Medulla oblongata (tissue), 1 donor: ENCODE data around the gene SETD7.

Experiments used
- DNase-seq: peaks from one replicate; pipeline ENCODE4 v3.0.0-alpha.2; 2015; ENCODE audit errors: extremely low spot score

The SETD7 gene

DNA sequence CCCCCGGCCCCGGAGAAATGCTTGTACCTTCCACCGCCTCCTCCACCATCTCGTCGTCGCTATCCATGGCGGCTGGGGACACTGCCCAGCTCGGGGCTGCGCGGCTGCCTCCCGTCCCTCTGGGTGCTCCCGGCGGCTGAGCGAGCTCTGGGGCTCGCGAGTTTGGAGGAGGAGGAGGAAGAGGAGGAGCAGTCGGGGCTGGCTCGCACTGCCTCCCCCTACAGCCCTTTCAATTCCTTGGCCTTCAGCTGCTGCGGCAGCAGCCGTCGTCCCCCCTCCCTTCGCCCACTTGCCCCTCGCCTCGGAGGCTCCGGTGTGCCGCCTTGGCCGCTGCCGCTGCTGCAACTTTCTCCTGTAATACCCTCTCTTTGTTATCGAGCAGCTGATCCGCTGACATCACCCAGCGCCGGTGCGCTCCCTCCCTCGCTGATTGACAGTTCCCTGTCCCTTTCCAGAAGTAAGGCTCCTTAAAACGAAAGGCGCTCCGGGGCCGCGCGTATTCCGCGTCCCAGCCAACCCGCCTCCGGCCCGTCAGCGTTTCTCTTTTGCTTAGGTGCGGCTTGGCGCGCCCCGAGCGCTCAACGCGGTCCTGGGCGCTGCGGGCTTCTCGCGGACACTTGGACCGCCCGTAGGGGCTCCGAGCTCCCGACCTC is at the start of gene SETD7:
SETD7 (minus strand) TSS at position 149 of the 653 bp plus-strand sequence; CDS start at position 67, 82 bp downstream.
- peak; percentile 85 for DNase-seq

DNA sequence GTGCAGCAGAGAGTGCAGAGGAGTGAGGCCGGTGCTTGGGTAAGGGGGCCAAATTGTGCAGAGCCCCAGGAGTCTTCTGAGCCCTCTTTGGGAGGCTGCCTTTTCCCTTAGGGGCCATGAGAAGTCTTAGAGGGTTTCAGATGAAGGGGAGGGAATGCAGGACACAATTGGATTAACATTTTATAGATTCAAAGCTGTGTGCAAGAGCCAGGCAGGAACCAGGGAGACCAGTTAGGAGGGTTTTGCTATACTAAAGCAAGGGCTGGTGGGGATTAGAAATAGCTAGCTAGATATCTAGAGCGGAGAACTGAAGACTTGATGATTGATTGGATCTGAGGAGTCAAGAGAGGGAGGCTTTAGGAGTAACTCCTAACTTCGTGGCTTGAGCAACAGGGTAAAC is 49.5 kb upstream of the SETD7 start:
- no peak for DNase-seq

DNA sequence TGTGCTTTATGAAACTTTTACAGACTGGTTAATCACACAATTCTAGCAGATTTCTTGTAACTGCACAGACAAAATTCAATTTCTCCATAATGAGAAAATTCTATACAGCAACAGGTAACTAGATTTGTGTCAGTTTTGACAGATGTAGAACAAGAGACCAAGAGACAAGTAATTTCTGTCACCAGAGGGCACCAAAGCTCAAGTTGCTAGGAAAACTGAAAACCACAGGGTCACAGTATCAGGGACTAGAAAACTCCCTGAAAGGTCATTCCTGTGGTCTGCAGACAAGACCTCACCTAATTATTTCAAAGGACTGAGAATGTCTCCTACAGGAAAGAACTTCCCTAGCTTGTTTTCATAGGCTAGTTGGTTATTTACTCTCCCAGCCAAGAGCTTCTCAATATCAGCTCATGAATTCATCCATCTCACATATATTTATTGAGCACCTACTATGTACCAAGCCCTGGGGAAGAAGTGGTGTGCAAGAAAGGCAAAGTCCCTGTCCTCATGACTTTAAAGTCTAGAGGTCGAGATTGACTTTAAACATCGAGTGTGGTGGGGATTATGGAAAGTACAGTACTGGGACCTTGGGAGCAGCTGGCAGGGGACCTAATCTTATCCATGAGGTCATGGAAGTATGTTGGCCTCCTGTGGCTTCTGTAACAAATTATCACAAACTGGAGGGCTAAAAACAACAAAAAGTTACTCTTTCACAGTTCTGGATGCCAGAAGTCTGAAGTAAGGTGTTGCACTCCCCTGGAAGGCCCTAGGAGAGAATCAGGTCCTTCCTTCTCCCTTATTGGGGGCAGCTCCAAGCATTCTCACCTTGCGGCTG is 47.8 kb upstream of the SETD7 start:
- DNase-seq = peak; percentile 89

DNA sequence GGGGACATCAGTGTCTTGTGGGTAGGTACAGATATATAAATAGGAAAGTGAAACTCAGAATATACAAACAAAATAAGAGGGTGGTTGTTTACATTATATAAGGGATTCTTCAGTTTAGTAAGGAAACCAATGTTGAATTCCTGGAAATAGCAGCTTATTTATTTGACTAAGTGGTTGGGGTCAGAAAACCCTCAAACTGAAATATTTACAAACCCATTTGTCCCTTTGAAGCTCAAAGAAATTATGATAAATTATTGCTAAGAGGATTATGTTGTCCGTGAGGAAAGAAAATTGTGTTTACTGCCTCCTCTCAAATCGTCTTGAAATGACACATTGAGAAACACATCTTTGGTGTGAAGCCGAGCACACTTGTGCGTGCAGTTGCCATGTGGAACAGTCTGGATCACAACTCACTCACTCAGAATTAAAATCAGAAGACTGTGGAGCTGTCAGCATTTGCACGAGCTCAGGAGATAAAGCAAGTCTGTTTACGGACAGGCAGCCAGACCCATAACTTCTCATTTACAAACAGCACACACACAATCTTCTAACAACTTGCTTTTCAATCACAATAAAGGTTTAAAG is 46.8 kb upstream of the SETD7 start:
- peak; percentile 16 for DNase-seq

DNA sequence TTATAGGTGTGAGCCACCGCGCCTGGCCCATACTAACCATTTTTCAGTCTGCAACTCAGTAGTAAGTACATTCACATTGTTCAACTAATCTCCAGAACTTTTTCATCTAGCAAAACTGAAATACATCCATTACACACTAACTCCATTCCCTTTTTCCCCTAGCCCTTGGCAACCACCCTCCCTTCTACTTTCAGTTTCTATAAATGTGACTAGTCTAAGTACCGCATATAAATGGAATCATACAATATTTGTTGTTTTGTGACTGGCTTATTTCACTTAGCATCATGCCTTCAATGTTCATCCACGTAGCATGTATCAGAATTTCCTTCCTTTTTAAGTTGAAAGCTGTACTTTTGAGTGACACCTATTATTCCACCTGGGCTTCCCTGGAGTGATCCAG is 44.6 kb upstream of the SETD7 start:
- DNase-seq = no peak

DNA sequence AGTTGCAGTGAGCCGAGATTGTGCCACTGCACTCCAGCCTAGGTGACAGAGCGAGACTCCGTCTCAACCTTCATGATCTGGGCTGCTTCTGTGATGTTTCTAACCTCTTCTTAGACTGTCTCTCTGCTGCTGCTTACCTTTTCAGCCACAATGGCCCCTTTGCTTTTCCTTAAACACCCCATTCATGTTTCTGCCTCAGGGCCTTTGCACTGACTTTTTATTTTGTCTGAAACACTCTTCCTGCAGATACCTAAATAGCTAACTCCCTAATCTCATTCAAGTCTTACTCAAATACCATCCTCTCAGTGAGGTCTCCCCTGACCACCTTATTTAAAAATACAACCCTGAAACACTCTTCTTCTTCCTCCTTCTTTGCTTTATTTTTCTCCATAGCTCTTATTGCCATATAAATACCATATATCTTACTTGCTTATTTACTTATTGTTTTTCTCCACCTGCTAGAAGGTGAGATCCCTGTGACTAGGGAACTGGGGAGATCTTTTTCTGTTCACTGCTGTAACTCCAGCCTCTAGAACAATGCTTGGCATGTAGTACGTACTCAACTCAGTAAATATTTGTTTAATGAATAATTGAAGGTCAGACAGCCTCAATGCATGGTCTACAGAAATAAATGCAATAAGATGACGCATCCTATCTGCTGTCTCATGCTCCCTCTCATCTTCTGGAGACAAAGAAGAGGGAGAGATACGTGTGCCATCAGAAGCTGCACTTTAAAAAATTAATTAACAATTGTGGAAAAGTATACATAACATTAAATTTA is 43.8 kb upstream of the SETD7 start:
- no peak for DNase-seq

DNA sequence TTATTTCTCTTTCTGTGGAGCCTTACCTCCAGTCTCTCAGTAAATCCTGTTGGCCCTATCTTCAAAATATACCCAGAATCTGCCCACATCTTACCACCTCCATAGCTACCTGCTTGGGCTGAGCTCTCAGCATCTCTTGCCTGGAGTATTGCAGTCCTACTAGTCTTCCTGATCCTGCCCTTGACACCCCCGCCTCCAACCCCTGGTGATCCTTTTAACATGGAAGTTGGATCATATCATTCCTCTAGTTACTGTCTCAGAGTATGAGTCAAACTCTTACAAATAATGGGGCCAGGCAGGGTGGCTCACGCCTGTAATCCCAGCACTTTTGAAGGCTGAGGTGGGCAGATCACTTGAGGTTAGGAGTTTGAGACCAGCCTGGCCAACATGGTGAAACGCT is 43.1 kb upstream of the SETD7 start:
- DNase-seq = no peak

DNA sequence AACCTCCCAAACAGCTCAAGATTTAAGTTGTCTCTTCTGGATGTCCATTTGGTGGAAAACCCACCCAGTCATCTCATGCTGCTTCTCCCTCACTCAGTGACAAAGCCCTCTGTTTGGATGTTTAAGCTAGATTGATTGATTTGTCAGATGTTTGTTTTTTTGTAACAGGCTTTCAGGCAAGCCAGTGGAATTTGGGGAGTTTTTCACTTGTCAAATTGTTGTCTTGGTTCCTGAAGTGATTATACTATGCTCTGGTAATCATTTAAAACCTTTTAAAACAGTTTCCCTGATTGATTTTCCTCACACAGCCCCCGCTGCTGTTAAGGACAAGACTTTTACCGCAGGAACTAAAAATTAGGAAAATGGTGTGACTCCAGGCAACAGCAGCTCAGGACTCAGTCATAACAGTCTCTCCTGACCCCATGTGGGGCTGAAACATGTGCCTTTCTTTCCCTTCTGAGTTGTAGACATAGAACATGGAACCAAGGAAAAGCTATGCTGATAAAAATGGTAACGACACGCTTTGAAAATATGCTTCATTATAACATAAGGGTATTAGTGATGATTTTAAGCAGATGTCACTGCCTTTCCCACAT is 40.8 kb upstream of the SETD7 start:
- DNase-seq = no peak

DNA sequence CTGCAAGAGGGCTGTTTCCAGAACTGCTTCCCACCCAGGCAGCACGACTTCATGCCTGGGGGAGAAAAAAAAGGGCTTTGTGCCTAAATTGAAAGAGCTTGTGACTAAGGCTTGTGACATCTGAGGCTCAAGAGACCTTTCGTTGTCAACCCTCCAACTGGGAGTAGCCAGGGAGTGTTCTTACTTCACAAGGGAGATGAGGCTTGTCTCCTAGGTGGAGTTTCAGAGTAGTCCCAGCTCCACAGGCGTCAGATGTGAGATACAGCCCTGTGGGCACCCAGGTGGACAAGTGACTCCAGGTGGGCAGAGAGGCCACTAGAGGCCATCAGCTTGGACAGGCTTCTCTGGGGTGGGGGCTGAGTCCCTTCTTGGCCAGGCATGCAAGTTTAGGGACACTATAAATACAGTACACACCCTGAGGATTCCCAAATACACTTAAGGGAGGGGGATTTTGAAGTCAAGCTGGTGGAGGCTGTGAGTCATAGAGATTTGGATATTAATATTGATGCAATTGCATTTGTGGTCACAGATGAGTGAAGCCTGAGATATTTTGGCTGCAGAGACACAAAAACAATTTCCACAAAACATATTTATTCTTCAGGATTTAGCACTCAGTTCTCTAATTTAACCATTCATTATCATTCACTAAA is 40.1 kb upstream of the SETD7 start:
- DNase-seq = peak; percentile 11

DNA sequence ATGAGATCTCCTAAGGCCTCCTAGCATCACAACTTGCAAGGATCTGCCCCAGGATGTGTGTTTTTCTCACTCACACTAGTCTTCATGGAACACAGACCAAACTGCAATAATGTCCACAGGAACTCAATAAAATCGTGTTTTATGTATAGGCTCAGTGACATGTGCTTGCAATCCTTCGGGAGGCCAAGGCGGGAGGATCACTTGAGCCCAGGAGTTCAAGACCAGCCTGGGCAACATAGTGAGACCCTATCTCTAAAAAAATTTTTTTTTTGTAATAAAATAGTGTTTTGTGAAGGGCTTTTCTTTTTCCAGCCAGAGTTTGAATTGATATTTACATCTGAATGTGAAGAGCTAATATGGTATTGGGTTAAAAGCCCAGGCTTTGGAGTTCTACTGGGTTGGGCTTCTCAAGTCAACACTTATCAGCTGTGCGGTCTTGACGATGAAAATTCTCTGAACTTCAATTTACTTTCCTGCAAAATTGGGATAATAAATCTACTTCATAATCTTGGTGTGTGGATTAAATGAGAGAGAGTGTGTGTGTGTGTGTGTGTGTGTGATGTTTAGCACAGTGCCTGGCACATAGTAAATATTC is 38.7 kb upstream of the SETD7 start:
- DNase-seq = no peak

DNA sequence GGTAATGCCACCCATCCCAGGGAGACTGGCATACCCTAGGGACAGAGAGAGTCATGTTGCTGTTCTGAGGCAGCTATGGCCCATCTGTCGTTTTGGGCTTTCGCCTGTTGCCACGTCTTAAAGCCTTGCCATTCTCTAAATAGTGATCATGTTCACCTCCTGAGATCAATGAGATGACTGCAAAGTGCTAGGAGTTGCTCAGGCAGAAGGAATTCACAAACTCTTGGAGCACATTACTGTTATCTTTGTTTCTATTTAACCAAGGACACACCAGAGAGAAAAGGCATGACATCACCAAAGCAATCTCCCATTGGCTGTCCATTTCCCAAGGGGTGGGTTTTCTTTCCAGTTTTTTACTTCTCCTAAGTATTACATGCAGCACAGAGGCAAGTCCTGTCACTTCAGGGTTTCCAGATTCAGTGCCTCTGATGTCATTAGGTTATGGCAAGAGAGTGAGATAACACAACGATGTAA is 37.1 kb upstream of the SETD7 start:
- DNase-seq = no peak

DNA sequence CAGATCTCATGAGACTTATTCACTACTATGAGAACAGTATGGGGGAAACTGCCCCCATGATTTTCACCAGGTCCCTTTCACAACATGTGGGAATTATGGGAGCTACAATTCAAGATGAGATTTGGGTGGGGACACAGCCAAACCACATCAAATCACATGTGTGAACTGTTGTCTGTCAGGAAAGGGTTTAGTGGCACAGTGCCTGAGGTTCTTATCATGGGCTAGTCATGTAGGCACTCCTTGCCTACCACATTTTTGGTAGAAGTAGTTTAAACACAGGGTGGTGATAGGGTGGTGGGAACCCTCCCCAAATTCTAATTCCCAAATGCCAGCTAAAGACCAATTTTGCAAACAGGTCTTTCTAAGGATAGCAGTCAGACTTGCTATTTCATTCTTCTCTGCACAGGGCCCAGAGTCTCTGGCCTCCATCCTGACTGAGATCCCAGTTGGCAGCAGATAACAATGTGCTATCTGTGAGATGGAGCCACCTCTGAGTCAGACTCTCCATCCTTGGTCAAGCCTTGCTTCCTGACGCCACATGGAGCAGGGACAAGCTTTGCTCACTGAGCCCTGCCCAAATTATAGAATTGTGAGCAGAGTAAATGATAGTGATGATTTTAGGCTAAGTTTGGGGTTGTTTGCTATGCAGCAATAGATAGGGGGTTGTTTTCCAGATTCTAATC is 33.5 kb upstream of the SETD7 start:
- peak; percentile 45 for DNase-seq

DNA sequence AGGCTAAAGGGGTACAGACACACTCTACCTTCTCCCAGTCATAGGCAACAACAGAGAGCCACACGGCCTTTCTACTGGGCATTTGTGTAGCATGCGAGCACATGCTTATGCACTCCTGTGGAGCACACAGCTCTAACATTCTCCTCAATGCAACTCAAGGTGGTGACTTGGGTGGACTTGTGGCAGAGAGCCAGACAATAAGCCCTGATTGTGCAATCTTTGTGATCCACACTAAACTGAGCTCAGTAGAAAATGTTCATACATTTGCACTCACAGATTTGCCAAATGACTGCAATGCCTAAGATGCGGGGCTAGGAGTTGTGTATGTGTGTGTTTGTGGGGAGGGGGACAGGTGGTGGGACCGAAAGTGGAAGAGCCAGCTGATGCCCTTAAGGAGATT is 31.4 kb upstream of the SETD7 start:
- DNase-seq = no peak

DNA sequence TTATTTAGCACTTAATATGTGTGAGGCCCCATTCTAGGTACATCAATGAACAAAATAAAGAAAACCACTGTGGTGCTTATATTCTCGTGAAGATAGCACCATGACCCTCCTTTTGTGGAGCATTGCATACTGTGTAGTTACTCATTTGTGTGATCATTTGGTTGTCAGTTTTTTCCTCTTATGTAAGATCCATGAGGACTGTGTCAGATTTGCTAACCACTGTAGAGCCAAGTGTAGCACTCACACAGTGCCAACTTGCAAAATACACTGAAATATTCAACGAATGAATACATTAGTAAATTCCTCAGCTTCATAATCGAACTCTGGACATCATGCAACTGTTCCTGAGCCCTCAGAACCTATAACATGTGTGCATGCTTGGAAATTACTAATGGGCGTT is 29.5 kb upstream of the SETD7 start:
- no peak for DNase-seq

DNA sequence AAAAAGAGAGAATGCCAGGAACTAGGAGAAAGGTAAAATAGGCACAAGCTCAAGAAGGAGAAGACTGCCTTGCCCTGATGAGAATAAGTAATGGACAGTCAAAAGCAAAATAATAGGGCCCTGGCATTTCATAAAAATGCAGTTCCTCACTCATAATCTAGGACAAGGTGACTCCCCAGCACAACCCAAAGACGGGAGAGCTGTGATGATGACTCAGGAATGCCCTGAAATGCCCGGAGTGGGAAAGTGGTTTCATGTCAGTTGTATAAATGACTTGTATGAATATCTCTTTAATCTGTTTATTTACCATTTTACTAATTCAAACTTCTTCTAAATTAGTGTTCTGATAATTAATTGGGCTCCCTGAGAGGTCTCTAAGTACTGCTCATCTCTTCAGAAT is 28.8 kb upstream of the SETD7 start:
- DNase-seq = no peak

DNA sequence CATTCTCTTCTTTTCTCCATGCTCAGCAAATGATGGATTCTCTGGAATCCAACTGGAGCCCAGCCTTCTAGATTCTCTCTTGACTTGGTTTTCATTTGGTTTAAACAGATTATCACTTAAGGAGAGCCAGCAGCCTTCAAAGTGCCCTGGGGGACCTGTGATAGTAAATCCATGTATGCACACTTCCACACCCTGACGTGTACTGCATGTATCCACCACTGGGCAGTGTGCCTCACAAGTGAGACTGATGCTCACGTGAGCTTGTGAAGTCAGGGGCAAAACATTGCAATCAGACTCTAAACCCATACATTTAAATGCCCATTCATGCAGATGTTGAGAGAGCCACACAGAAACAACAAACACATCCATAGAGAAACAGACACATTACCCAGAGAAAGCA is 28.0 kb upstream of the SETD7 start:
- no peak for DNase-seq

DNA sequence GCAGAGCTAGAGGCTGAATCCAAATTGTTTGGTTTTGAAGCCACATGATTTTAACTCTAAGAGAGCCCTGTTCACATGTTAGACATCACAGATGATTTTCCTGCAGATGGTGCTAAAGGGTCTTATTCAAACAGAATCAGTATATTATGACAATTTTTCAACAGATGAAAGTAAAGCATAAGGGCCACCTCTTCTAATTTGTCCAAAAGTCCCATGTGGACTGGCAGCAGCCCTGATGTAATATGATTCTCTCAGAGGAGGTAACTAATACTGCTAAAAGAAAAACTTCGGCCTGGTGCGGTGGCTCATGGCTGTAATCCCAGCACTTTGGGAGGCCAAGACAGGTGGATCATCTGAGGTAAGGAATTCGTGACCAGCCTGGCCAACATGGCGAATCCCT is 26.0 kb upstream of the SETD7 start:
- DNase-seq = no peak

DNA sequence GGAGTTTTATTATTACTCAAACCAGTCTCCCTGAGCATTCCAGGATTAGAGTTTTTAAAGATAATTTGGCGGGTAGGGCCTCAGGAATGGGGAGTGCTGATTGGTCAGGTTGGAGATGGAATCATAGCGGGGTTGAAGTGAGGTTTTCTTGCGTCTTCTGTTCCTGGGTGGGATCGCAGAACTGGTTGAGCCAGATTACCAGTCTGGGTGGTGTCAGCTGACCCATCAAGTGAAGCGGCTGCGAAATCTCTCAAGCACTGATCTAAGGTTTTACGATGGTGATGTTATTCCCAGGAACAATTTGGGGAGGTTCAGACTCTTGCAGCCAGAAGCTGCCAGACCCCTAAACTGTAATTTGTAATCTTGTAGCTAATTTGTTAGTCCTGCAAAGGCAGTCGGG is 25.1 kb upstream of the SETD7 start:
- DNase-seq = no peak

DNA sequence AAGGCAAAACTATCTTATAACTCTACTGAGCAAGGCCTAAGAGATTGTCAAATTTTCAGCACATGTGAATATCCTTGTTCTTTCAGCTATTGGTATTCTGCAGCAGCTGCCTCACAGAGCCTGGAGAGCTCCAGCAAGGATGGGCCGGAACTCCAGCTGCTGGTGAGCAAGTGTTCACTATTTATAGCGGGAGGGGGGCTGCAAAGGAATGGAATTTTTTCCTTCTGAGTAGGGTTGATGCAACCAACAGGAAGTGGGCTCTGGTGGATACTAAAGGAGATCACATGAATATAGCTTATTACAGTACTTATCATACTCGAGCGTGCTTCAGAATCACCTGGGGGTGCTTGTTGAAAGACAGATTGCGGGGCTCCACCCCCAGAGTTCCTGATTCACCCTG is 20.2 kb upstream of the SETD7 start:
- DNase-seq = peak; percentile 21

DNA sequence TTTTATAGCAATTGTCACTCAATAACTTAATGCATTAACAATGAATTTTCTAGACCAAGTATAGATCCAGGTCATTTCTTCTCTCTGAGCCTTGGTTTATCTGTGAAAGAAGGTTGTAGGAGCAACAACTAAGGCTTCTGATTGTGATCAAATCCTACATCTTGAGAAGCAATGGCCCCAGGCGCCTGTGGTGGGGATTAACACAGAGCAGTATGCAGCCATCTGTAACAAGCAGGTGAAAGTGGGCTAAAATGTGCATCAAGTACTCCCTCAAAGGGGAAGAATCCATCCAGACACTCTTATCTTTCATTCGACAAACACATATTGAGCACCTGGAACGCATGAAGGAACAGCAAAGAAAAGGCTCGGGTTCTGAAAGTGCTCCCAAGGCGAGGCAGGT is 19.1 kb upstream of the SETD7 start:
- no peak for DNase-seq
